Measurements from ENCODE around the gene RAVER1.
A peak's percentile ranks its signal among the peaks of the same experiment; 100 is the strongest.
"Not testable (repeated sequence)": the region's sequence is repeated elsewhere in the genome, so short reads cannot be mapped to it uniquely, and the experiment has no call there.

RAVER1 gene

DNA sequence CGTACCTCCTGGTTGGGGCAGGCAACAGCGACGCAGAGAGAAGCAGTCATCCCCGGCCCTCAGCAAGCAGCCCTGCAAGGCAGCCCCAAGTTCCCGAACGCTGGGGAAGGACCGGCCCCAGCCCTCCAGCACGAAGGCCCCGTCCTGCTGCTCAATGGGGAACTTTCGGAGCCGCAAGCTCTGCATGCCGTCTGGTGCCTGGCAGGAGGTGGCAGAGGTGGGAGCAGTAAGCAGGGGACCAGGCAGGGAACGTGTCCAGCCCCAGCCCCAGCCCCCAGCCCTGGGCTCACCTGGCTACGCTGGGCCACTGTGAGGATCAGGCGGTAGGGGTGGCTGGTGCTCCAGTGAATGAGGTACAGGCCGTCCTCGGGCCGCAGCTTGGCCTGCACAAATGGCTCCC, 28.9 kb upstream of the RAVER1 start:
- Mint-ChIP-seq H3K4me3 (no peak overlapping the region), H3K9me3 (no peaks in the 10 kb centered on the region), H3K4me1 (no peaks in the 10 kb centered on the region), H3K27me3 (no peaks in the 10 kb centered on the region), H3K36me3 (ENCODE audit: low read depth) (peaks cover 27% of the 10 kb centered on the region), H3K27ac (no peak overlapping the region)
- ATAC-seq (no peak), DNase-seq (no peak)

DNA sequence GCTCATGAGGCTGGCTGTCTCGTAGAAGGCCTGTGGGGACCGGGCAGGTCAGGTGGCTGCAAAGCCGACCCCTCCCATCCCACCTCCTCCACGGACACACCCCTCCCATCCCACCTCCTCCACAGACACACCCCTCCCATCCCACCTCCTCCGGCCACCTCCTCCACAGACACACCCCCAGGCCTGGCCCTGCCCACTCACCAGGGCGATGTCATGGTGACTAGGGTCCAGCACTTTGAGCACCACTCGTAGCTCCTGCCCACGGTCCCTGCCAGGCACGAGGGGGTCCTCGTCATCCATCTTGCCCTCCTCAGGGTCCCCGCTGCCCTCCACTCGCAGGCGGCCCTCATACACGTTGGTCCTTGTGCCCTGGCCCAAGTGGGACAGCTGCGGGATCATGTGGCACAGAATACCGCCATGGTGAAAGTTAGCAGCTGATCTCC, 28.3 kb upstream of the RAVER1 start:
- Mint-ChIP-seq H3K9me3 (no peaks in the 10 kb centered on the region), H3K27me3 (no peaks in the 10 kb centered on the region), H3K36me3 (ENCODE audit: low read depth) (peaks cover 24% of the 10 kb centered on the region), H3K4me1 (no peaks in the 10 kb centered on the region), H3K4me3 (no peak overlapping the region), H3K27ac (no peak overlapping the region)
- DNase-seq (no peak), ATAC-seq (no peak)

DNA sequence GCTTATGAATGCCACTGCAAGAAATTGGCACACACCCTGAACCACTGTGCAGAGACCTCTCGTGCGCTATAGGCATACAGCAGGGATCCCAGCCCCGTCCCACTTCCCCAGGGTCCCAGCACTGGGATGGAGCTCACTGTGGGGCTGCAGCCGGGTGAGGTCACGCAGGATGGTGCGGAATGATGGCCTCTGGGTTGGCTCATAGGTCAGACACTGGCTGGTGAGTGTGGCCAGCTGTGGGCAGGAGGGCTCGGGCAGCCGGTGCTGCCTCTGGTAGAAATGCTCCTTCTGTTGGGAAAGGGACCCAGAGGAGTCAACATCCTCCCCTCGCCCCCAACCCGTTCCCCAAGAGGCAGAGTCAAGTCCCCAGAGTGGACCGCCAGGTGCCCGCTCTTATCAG, 23.1 kb upstream of the RAVER1 start:
- no peak for DNase-seq
- H3K36me3 Mint-ChIP-seq (ENCODE audit: low read depth): peaks cover 27% of the 10 kb centered on the region

DNA sequence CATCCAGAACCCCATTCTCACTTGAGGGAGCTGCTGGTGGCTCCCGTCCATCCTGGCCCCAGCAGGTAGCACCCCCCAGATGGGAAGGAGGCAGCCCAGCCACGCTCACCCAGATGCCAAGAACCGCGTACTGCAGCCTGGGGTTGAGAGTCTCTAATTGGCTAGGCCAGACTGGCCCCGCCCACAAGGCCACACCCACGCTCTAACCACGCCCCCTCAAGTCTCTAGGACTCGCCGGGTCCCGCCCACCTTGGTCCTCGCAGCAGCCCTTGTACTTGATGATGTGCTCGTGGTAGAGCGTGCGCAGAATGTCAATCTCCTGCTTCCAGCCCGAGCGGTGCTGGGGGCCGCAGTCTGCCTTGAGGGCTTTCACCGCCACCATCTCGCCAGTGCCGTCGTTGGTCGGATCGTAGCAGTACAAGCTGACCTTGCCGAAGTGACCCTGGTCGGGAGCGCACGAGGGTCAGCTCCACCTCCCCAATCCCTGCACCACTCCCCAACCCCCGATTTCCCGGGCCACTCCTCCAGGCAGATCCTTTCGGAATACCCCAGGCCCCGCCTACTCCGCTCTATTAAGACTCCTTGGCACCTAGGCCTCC, 20.6 kb upstream of the RAVER1 start:
- Mint-ChIP-seq H3K27me3 (no peaks in the 10 kb centered on the region), H3K27ac (no peak overlapping the region), H3K4me1 (no peaks in the 10 kb centered on the region), H3K36me3 (ENCODE audit: low read depth) (peaks cover 25% of the 10 kb centered on the region), H3K4me3 (no peak overlapping the region), H3K9me3 (no peaks in the 10 kb centered on the region)
- peak; percentile 69 for DNase-seq
- peak; percentile 38 for ATAC-seq

More for the DNA sequence above, 23.1 kb upstream of the RAVER1 start:
- H3K4me1 Mint-ChIP-seq: no peaks in the 10 kb centered on the region
- no peaks in the 10 kb centered on the region for H3K9me3 Mint-ChIP-seq
- H3K4me3 Mint-ChIP-seq: no peak overlapping the region
- H3K27ac Mint-ChIP-seq: no peak overlapping the region
- ATAC-seq: no peak
- H3K27me3 Mint-ChIP-seq: no peaks in the 10 kb centered on the region

DNA sequence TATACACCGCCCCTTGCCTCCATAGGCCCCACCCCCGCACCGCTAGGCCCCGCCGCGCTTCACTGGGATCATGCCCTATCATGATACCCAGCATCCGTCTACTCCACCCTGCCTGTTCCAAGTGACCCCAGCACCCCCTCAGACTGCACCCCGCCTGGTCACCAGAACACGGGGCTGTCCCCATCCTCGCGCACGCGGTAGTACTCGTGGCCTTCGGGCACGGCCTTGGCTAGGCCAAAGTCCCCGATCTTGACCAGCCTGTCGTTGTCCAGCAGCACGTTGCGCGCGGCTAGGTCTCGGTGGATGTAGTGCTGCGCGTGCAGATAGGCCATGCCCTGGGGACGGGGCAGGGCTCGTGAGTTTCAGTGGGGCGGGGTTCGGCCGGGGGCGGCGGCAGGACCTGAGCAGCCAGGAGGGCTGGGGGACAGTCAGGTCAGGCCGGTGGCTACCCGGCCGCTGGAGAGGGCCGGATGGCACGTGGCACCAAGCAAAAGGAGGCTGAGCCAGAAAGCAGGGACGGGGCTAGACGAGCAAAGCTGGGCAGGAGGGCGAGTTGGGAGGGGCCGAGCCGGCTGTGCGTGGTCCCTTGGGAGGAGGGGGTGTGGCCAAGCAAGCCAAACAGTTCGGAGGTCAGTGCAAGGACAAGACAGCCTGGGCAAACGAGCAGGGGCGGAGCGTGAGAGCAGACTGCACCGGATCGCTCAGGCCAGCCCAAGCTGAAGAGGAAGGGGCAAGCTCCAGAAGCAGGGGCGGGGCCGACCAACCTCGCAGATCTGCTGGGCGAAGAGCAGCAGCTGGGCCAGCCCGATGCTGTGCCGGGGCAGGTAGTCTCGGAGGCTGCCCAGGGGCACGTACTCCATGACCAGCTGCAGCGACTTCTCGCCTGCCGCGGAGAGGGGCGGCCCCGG, 19.7 kb upstream of the RAVER1 start:
- no peaks in the 10 kb centered on the region for H3K9me3 Mint-ChIP-seq
- DNase-seq (no peak), ATAC-seq (peak; percentile 51)
- H3K36me3 Mint-ChIP-seq (ENCODE audit: low read depth): peaks cover 23% of the 10 kb centered on the region
- H3K27me3 Mint-ChIP-seq: no peaks in the 10 kb centered on the region
- no peaks in the 10 kb centered on the region for H3K4me1 Mint-ChIP-seq
- no peak overlapping the region for H3K4me3 Mint-ChIP-seq
- no peak overlapping the region for H3K27ac Mint-ChIP-seq

DNA sequence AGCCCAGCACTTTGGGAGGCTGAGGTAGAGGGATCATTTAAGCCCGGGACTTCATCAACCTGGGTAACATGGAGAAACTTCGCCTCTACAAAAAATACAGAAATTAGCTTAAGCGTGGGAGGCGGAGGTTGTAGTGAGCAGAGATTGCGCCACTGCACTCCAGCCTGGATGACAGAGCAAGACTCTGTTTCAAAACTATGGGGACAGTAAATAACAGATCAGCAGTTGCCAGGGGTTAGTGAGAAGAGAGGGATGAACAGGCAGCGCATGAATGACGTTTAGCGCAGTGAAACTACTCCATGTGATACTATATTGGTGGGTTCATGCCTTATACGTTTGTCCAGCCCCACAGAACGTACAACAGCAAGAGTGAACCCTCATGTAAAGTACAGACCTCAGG, 13.2 kb upstream of the RAVER1 start:
- H3K36me3 Mint-ChIP-seq (ENCODE audit: low read depth): peaks cover 6% of the 10 kb centered on the region
- no peak overlapping the region for H3K27ac Mint-ChIP-seq
- no peaks in the 10 kb centered on the region for H3K9me3 Mint-ChIP-seq
- ATAC-seq (no peak), DNase-seq (no peak)
- H3K4me1 Mint-ChIP-seq: no peaks in the 10 kb centered on the region
- H3K27me3 Mint-ChIP-seq: no peaks in the 10 kb centered on the region
- no peak overlapping the region for H3K4me3 Mint-ChIP-seq

DNA sequence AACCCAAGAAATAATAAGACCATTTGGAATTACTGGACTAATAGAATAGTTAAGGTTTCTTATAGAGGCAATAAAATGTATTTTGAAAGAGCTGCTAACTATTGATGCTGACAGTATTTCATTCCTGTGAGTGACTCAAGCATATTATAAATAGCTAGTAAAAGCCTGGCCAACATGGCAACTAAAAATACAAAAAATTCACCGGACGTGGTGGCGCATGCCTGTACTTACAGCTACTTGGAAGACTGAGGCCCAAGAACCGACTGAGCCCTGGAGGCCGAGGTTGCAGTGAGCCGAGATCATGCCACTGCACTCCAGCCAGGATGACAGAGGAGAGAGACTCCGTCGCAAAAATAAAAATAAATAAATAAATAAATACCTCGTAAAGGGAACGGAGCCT, 11.5 kb upstream of the RAVER1 start:
- DNase-seq (no peak), ATAC-seq (no peak)
- peaks cover 10% of the 10 kb centered on the region for H3K4me1 Mint-ChIP-seq
- H3K36me3 Mint-ChIP-seq (ENCODE audit: low read depth): no peaks in the 10 kb centered on the region
- H3K4me3 Mint-ChIP-seq: no peak overlapping the region
- H3K27ac Mint-ChIP-seq: no peak overlapping the region
- no peaks in the 10 kb centered on the region for H3K27me3 Mint-ChIP-seq
- no peaks in the 10 kb centered on the region for H3K9me3 Mint-ChIP-seq

DNA sequence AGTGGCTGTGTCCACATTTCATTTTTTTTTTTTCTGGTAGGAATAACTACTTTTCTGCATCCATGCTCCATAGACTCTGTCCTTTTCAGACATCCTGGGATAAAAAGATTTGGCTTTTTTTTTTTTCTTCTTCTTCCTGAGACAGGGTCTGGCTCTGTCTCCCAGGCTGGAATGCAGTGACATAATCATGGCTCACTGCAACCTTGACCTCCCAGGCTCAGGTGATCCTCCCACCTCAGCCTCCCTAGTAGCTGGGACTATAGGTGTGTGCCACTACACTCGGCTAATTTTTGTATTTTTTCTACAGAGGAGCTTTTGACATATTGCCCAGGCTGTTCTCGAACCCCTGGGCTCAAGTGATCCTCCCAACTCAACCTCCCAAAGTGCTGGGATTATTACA, 10.2 kb upstream of the RAVER1 start:
- ATAC-seq (no peak), DNase-seq (no peak)
- H3K27ac Mint-ChIP-seq: no peak overlapping the region
- peaks cover 22% of the 10 kb centered on the region for H3K4me1 Mint-ChIP-seq
- H3K9me3 Mint-ChIP-seq: no peaks in the 10 kb centered on the region
- H3K36me3 Mint-ChIP-seq (ENCODE audit: low read depth): peaks cover under 1% of the 10 kb centered on the region
- H3K27me3 Mint-ChIP-seq: no peaks in the 10 kb centered on the region
- H3K4me3 Mint-ChIP-seq: no peak overlapping the region

DNA sequence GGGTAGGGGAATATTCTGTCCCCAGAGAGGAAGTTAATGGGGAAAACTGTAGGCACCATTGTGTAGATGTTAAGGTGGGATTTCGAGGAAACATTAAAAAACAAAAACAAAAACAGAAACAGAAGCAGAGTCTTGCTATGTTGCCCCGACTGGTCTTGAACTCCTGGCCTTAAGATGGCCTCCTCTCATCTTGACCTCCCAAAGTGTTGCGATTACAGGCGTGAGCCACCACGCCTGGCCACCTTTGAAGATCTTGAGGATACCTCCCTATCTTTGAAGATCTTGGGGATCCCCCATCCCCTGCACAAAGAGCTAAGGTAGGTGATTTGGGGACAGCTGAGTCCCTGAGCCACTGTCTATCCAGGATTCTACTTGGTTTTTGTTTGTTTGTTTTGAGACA, 6.6 kb upstream of the RAVER1 start:
- DNase-seq: no peak
- no peak for ATAC-seq
- no peaks in the 10 kb centered on the region for H3K27me3 Mint-ChIP-seq
- H3K36me3 Mint-ChIP-seq (ENCODE audit: low read depth): peaks cover 3% of the 10 kb centered on the region
- no peaks in the 10 kb centered on the region for H3K9me3 Mint-ChIP-seq
- H3K4me3 Mint-ChIP-seq: peak overlapping the region; percentile 91
- H3K27ac Mint-ChIP-seq: peak overlapping the region; percentile 93
- H3K4me1 Mint-ChIP-seq: peaks cover 35% of the 10 kb centered on the region

DNA sequence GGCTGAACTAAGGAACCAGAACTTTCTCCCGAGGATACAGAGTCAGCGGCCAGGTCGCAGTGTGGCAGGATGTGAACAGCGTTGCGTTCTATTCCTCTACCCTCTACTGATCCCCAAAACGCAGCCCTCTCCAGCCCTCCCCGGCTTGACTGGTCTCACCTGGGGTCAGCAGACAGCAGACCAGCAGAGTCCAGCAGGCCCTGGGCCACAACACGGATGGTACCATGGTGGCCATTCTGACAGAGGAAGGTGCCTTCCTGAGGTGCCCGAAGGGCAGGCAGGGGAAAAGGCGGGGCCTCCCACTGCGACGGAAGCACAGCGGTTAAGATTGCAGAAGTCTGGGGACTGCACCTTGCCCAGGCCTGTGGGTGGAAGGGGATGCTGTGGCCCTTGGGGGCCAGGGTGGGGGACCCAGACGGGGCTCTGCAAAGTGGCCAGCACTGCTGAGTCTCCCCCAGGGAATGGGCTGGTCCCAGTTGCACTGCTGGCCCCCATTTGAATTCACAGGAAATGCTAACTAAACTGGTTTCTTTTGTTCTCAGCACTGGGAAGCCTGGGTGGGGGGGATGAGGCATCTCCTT, 6.1 kb upstream of the RAVER1 start, which contains the start of gene ICAM3:
Gene ICAM3, minus strand, starts transcription at position 245 of the 581 bp plus-strand sequence. Its CDS starts 10 bp downstream, at position 235.
- DNase-seq: peak; percentile 81
- peak within 1 kb of the TSS; percentile 91 for H3K4me3 Mint-ChIP-seq
- peak within 1 kb of the TSS; percentile 93 for H3K27ac Mint-ChIP-seq
- no peaks in the 10 kb centered on the region for H3K9me3 Mint-ChIP-seq
- no peaks in the 10 kb centered on the region for H3K27me3 Mint-ChIP-seq
- peak; percentile 94 for ATAC-seq
- H3K4me1 Mint-ChIP-seq: peaks cover 39% of the 10 kb centered on the region
- peaks cover 3% of the 10 kb centered on the region for H3K36me3 Mint-ChIP-seq (ENCODE audit: low read depth)

DNA sequence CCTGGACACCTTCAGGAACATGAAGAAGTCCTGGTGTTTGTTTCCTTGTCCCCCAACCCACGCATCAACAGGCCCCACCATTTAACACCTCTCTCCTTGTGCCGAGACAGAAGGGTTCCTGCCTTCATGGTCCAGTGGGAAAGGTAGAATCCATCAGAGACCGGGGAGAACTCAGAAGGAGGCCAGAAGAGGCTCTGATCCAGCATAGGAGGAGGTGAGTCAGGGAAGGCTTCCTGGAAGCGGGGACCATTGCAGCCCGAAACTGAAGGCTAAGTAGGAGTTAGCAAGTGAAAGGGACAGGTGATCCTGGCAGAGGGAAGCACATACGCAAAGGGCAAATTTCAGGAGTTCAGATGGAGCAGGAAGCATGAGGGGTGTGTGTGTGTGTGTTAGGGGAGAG, 5.6 kb upstream of the RAVER1 start:
- Mint-ChIP-seq H3K9me3 (no peaks in the 10 kb centered on the region), H3K27ac (peak overlapping the region; percentile 93), H3K27me3 (no peaks in the 10 kb centered on the region), H3K4me1 (peaks cover 44% of the 10 kb centered on the region), H3K4me3 (peak overlapping the region; percentile 91), H3K36me3 (ENCODE audit: low read depth) (peaks cover 3% of the 10 kb centered on the region)
- no peak for DNase-seq
- ATAC-seq: no peak

DNA sequence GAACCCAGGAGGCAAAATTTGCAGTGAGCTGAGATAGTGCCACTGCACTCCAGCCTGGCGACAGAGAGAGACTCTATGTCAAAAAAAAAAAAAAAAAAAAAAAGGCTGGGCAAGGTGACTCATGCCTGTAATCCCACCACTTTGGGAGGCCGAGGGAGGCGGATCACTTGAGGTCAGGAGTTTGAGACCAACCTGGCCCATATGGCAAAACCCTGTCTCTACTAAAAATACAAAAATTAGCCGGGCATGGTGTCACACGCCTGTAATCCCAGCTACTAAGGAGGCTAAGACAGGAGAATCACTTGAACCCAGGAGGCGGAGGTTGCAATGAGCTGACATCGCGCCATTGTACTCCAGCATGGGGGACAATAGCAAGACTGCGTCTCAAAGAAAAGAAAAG, 3.4 kb upstream of the RAVER1 start:
- peaks cover 62% of the 10 kb centered on the region for H3K4me1 Mint-ChIP-seq
- H3K4me3 Mint-ChIP-seq, DNase-seq, H3K27ac Mint-ChIP-seq, H3K27me3 Mint-ChIP-seq, H3K9me3 Mint-ChIP-seq, ATAC-seq: not testable (repeated sequence)
- peaks cover 15% of the 10 kb centered on the region for H3K36me3 Mint-ChIP-seq (ENCODE audit: low read depth)

DNA sequence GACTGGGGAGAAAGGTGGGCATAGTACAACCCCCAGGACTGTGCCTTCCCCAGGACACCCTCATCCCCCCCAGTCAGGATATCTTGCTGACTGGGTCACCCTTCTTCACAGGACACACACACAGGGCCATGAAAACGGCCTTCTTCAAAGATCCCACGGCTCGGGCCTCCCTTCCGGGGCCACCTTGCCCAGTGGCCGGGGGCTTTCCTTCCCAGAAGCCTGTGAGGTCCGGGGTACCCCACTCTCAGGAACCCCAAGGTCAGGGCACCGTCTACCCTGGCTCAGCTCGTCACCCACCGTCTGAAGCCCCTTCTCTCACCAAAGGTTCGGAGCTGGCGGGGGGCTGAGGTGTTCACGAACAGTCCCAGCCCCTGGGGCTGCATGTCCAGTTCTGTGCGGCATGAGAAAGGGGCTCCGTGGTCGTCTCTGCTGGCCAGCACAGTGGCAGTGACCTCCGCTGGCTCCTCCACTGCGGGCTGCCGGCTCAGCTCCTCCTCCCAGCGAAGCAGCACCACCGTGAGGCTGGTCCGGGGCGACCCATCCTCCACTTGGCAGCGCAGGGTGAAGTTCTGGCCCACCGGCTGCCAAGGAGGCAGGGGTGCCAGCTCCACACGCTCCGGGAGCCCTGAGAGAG, 2.1 kb upstream of the RAVER1 start:
- ATAC-seq (no peak), DNase-seq (no peak)
- Mint-ChIP-seq H3K9me3 (no peaks in the 10 kb centered on the region), H3K27ac (no peak overlapping the region), H3K36me3 (ENCODE audit: low read depth) (peaks cover 21% of the 10 kb centered on the region), H3K4me1 (peaks cover 62% of the 10 kb centered on the region), H3K4me3 (no peak overlapping the region), H3K27me3 (no peaks in the 10 kb centered on the region)

DNA sequence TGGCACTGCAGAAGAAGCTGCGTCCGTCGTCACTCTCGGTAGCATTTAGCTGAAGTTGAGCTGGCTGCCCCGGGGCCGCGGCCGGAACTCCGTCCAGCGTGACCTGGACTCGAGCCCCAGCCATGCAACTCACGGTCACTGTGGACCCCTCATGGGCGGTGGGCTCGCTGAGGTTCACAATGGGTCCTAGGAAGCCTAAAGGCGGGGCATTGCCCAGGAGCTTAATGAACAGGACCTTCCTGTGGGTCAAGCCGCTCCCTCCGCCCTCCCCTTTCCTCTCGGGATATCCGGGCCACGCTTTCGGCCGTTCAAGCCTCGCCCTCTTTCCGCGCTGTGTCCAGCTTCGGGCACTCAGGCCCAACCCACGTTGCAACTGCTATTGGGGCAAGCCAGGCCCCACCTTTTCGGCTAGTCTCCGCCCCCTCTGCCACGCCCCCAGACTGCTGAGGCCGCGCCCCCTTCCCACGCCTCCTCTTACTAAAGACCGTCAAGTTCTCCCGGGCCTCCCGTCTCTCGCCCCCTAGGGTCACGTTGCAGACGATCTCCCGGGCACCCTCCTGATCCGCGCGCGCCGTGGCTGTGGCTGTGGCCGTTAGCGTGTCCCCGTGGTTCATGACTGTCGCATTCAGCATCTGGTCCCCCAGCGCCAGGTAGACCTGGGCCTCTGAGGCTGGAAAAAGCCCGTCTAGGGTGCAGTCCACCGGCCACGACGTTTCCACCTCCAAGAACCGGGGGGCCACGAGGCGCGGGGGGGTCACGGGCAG, 1.4 kb upstream of the RAVER1 start:
- Mint-ChIP-seq H3K27ac (no peak overlapping the region), H3K4me3 (peak overlapping the region; percentile 98), H3K4me1 (peaks cover 58% of the 10 kb centered on the region), H3K27me3 (no peaks in the 10 kb centered on the region), H3K36me3 (ENCODE audit: low read depth) (peaks cover 28% of the 10 kb centered on the region), H3K9me3 (no peaks in the 10 kb centered on the region)
- no peak for ATAC-seq
- peak; percentile 78 for DNase-seq
